Stimulated activated CD4-positive, alpha-beta T cell treated with anti-CD3 and anti-CD28 coated beads, Interleukin-15, amount 100 ng/mL, for 1 hour (primary cell): ENCODE measurements around the gene PAFAH2.
"Not testable (repeated sequence)": the region's sequence is repeated elsewhere in the genome, so short reads cannot be mapped to it uniquely, and the experiment has no call there.

Source experiments
- DNase-seq, 2 donors: peaks; one replicate each; pipeline ENCODE4 v3.0.0-alpha.2; 2020; ENCODE audit warnings: low read depth in 1 of 2, low spot score in 1 of 2

The PAFAH2 gene

GRCh38 chr1:25989440-25990234 lies 8.2 kb downstream of the PAFAH2 start:
- no peak for DNase-seq

DNA sequence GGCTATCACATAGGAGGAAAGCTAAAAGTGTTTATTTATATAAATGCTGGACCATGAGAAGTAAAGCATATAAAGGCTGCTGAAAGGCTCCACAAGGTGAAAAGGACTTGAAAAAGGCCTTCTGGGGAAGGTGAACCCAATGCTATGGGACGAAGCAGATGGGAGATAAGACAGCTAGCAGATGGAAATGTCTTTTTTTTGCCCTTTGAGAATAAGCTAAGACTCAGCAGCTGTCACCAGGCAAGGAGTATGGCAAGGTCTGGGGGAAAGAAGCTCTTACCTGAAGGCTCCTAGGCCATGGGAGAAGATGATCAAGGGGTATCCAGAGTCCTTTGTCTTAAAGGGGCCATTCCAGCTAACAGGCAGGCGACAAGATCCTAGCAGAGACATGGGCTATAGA lies 9.9 kb downstream of the PAFAH2 start:
- DNase-seq, result no peak

GRCh38 chr1:25986773-25987172 lies 11.1 kb downstream of the PAFAH2 start:
- DNase-seq, result not testable (repeated sequence)

- DNase-seq, result no peak
Measured at GRCh38 chr1:25985670-25986069, 12.2 kb downstream of the PAFAH2 start.

DNA sequence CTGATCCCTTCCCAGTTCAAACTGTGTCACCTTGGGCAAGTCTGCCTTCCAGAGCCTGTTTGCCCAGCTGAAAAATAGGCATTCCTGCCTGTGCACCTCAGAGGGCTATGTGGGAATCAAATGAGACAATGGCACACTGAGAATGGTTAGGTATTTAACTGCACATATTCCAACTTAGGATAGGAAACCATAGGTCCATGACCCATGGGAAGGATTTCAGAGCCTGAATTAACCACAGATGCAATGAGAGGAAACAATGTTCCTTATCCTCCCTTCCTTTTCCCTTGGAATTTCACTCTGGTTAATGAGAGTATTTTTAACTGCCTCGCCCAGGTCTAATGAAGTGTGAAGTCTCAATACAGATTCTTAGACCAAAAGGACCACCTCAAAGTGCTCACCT lies 12.7 kb downstream of the PAFAH2 start:
- no peak for DNase-seq

GRCh38 chr1:25979210-25979609 lies 18.7 kb downstream of the PAFAH2 start:
- DNase-seq, result no peak

DNA sequence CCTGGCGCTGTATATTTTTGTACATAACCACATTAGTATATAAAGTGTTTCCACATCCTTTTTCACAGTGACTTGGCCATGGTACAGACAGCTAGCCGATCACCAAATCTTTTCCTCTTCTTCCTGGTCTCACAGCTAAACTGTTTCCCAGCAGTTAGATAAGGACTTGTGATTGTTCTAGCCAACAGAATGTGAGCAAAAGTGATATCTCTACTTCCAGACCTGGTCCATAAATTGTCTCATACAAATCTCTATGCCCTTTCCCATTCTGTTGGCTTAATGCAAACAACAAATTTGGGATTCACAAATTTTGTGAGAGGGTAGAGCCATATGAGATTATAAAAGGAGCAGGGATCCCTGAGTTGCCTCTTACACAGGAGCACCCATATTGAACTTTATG lies 19.5 kb downstream of the PAFAH2 start:
- DNase-seq, result no peak

DNA sequence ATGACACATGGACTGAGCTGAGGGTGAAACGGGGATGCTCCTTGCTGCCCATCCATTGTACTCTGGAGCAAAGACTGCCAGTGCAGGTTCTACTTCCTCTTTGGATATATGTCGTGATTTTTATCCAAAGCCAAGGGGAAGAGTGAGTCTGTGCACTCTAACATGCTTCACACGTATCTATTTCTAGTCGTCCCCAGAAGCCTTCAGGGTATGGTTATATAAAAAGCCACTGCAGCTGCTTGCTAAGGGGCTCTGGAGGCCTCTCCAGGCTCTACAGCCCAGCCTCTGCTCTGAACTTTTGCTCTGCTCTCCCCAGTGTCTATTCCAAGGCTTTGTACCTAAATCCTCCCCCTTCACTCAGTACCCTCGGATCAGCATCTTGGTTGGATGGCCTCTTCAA lies 20.1 kb downstream of the PAFAH2 start:
- DNase-seq, result no peak

GRCh38 chr1:25973610-25974321 lies 24.1 kb downstream of the PAFAH2 start:
- no peak for DNase-seq

- no peak for DNase-seq
Measured at GRCh38 chr1:25971811-25972180, 26.1 kb downstream of the PAFAH2 start.

GRCh38 chr1:25971066-25971810 lies 26.6 kb downstream of the PAFAH2 start:
- no peak for DNase-seq

GRCh38 chr1:25967308-25967707 lies 30.6 kb downstream of the PAFAH2 start:
- no peak for DNase-seq

DNA sequence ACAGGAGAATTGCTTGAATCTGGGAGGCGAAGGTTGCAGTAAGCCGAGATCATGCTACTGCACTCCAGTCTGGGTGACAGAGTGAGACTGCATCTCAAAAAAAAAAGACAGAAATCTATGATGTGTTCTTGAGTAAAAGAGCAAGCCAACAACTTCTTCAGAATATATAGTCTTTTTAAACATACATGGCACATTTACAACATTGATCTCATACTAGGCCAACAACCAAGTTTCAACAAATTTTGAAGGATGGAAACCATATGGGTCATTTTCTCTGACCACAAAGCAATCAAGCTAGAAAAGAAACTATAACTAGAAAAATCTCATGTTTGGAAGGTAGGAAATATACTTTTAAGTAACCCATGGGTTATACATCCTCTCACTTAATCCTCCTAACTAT lies 38.3 kb downstream of the PAFAH2 start:
- DNase-seq, result no peak

- no peak for DNase-seq
Measured at GRCh38 chr1:25958465-25958864, 39.4 kb downstream of the PAFAH2 start.

DNA sequence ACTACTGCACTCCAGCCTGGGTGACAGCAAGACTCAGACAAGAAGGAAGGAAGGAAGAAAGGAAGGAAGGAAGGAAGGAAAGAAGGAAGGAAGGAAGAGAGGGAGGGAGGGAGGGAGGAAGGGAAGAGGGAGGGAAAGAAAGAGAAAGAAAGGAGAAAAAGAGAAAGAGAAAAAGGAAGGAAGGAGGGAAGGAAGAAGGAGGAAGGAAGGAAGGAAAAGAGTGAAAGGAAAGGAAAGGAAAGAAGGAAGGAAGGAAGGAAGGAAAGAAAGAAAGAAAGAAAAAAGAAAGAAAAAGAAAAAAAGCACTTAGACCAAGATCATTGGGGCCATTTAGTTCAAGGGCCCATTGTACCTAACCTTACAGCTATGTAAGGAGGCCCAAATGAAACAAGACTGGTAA lies 42.3 kb downstream of the PAFAH2 start:
- no peak for DNase-seq

DNA sequence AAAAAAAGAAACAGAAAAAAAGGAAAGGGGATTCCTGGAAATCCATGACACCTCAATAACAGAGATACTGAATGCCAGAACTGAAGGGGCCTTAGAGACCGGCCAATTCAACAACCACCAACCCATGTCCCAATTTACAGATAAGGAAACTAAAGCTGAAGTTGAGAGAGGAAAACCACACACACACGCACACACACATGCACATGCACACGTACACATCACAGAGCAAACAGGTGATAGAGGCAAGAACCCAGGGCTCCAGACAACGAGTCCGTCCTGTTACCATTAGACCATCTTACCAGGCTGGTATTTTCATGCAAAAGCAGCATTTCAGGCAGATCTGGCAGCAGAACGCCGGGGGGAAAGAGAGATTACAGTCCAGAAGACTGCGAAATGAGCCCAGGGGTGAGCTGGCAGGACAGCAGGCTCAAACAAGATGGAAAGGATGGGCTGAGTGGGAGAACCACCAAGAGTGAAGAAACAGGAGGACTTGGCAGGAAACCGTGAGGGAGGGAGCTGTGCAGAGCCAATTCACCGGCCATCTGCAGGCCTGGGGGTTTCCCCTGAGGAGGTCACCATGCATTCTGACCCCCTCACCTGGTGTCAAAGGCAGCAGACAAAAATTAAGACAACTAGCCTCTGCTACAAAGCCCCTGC lies 43.5 kb downstream of the PAFAH2 start:
- DNase-seq, result no peak

- no peak for DNase-seq
Measured at GRCh38 chr1:25952841-25953401, 44.9 kb downstream of the PAFAH2 start.

DNA sequence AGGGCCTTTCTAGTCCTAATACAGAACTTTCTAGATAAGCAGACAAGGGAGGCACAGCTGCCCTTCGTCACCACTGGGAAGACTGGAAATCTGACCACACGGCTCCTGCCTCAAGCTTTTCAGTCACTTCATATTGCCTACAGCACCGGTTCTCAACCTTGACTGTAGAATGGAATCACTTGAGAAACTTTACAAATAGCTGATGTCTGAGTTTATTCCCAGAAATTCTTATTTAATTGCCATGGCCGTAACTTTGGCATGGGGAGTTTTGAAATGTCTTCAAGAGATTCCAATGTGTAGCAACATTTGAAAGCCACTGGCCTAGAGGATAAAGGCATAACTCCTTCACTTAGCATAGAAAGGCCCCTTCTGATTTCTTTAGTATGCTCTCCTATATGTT lies 49.2 kb downstream of the PAFAH2 start:
- no peak for DNase-seq

DNA sequence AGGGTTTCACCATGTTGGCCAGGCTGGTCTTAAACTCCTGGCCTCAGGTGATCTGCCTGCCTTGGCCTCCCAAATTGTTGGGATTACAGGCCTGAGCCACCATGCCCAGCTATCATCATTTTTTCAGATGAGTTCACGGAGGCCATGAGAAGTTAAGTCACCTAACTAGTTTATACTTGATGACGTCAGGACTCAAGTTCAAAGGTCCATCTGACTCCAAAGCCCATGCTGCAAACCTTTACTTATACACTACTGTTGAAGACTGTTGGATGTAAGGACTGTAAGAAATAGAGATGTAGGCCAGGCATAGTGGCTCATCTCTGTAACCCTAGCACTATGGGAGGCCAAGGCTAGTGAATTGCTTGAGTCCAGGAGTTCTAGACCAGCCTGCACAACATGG lies 50.8 kb downstream of the PAFAH2 start:
- no peak for DNase-seq

GRCh38 chr1:25945761-25946160 lies 52.1 kb downstream of the PAFAH2 start:
- no peak for DNase-seq

- no peak for DNase-seq
Measured at GRCh38 chr1:25944986-25945385, 52.9 kb downstream of the PAFAH2 start.
